Measurements from ENCODE around the gene GATA3. TPM values are rescaled to one million over a fixed set of nuclear protein-coding genes. Genes with fewer than 3 reads are reported as not detected.

Gene GATA3
- total RNA-seq, 1 donor from 2014 or later, result not detected

DNA sequence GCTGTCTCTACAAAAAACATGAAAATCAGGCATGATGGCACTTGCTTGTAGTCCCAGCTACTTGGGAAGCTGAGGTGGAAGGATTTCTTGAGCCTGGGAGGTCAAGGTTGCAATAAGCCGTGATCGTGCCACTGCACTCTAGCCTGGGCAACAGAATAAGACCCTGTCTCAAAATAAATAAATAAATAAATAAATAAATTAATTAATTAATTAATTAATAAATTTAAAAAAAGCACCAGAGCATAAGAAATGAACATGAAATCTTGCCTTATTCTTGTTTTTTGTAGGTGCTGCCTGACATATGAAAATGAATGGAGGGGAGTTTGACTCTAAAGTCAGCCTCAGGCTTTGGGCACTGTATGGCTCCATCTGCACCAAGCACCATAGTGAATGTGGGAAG is 69.9 kb downstream of the GATA3 start:
- H3K9me3 Mint-ChIP-seq, result peaks cover 2% of the 10 kb centered on the region
- H3K27me3 Mint-ChIP-seq (ENCODE audit: insufficient read depth, low read depth), result peaks cover 5% of the 10 kb centered on the region
- Histone ChIP-seq H3K4me2 (no peak overlapping the region), H3F3A (ENCODE audit: low read depth) (no peaks in the 10 kb centered on the region), H4K20me1 (ENCODE audit: low read depth) (no peaks in the 10 kb centered on the region), H3K9ac (no peak overlapping the region), H3K4me1 (no peaks in the 10 kb centered on the region), H3K36me3 (no peaks in the 10 kb centered on the region), H3K79me2 (ENCODE audit: low read depth) (no peaks in the 10 kb centered on the region), H3K27me3 (no peaks in the 10 kb centered on the region), H3K27ac (no peak overlapping the region), H3K9me3 (ENCODE audit: low read depth) (no peaks in the 10 kb centered on the region), H3K4me3 (no peak overlapping the region), H2AFZ (replicated peaks) (no peak overlapping the region)
- no peak for DNase-seq (ENCODE audit: low spot score)
- no peaks in the 10 kb centered on the region for H3K4me1 Mint-ChIP-seq
- TF ChIP-seq EZH2 (IDR thresholded peaks at IDR 0.05) (no peak), EZH2phosphoT487 (IDR thresholded peaks at IDR 0.05) (no peak)
- TF ChIP-seq, protein P1, sequence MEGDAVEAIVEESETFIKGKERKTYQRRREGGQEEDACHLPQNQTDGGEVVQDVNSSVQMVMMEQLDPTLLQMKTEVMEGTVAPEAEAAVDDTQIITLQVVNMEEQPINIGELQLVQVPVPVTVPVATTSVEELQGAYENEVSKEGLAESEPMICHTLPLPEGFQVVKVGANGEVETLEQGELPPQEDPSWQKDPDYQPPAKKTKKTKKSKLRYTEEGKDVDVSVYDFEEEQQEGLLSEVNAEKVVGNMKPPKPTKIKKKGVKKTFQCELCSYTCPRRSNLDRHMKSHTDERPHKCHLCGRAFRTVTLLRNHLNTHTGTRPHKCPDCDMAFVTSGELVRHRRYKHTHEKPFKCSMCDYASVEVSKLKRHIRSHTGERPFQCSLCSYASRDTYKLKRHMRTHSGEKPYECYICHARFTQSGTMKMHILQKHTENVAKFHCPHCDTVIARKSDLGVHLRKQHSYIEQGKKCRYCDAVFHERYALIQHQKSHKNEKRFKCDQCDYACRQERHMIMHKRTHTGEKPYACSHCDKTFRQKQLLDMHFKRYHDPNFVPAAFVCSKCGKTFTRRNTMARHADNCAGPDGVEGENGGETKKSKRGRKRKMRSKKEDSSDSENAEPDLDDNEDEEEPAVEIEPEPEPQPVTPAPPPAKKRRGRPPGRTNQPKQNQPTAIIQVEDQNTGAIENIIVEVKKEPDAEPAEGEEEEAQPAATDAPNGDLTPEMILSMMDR (IDR thresholded peaks at IDR 0.05), result no peak
- H3K4me3 Mint-ChIP-seq, result no peak overlapping the region
- no peak overlapping the region for H3K27ac Mint-ChIP-seq
- H3K36me3 Mint-ChIP-seq, result no peaks in the 10 kb centered on the region

Other genes with a start within 250 kb of the GATA3 start
- 3.4 and 4.6 TPM in 2 replicates for gene TAF3, start 236.2 kb upstream of the GATA3 start, total RNA-seq (ENCODE audit: low replicate concordance)

All from neural progenitor cell (in vitro differentiated cells).